GM21717 (cell line): ENCODE data around the gene CACNA1G.

Experiments
- ATAC-seq: cut with Tn5 transposase; IDR thresholded peaks from one replicate; pipeline ENCODE4 v1.9.1; 2021; ENCODE audit warnings: mild to moderate bottlenecking, moderate library complexity; ENCODE audit not compliant: unreplicated experiment

The CACNA1G gene

GRCh38 chr17:50560185-50560824 is at the start of gene CACNA1G:
CACNA1G (plus strand) TSS chr17:50560715; CDS start chr17:50561460, 745 bp downstream.
- ATAC-seq = peak; percentile 81

- ATAC-seq = peak; percentile 77
Observed at GRCh38 chr17:50511058-50511457, 49.5 kb upstream of the CACNA1G start.

GRCh38 chr17:50513495-50513894 is 47.0 kb upstream of the CACNA1G start:
- no peak for ATAC-seq

GRCh38 chr17:50514388-50514787 is 46.1 kb upstream of the CACNA1G start:
- ATAC-seq = no peak

GRCh38 chr17:50514936-50515702 is 45.4 kb upstream of the CACNA1G start:
- ATAC-seq = no peak

GRCh38 chr17:50517011-50517410 is 43.5 kb upstream of the CACNA1G start:
- no peak for ATAC-seq

- ATAC-seq = no peak
Observed at GRCh38 chr17:50517504-50518383, 42.8 kb upstream of the CACNA1G start.

- ATAC-seq = no peak
Observed at GRCh38 chr17:50518384-50519023, 42.0 kb upstream of the CACNA1G start.

GRCh38 chr17:50519141-50519834 is 41.2 kb upstream of the CACNA1G start:
- no peak for ATAC-seq

GRCh38 chr17:50520483-50520882 is 40.0 kb upstream of the CACNA1G start:
- ATAC-seq = no peak

- no peak for ATAC-seq
Observed at GRCh38 chr17:50521514-50521913, 39.0 kb upstream of the CACNA1G start.

- ATAC-seq = no peak
Observed at GRCh38 chr17:50522766-50523165, 37.7 kb upstream of the CACNA1G start.

- ATAC-seq = no peak
Observed at GRCh38 chr17:50523208-50523607, 37.3 kb upstream of the CACNA1G start.

- ATAC-seq = no peak
Observed at GRCh38 chr17:50524838-50525237, 35.7 kb upstream of the CACNA1G start.

GRCh38 chr17:50527155-50527762 is 33.3 kb upstream of the CACNA1G start:
- ATAC-seq = no peak

- ATAC-seq = no peak
Observed at GRCh38 chr17:50527949-50528474, 32.5 kb upstream of the CACNA1G start.

GRCh38 chr17:50529849-50530248 is 30.7 kb upstream of the CACNA1G start:
- ATAC-seq = no peak

GRCh38 chr17:50531428-50532025 is 29.0 kb upstream of the CACNA1G start:
- no peak for ATAC-seq

- no peak for ATAC-seq
Observed at GRCh38 chr17:50532452-50533024, 28.0 kb upstream of the CACNA1G start, which contains the start of gene EPN3. EPN3 (plus strand) TSS chr17:50532735; CDS start chr17:50536557, 3,822 bp downstream.
